HFFc6 (cell line): ENCODE results near the gene LONP2. TPM values are rescaled to one million over a fixed set of nuclear protein-coding genes. Genes with fewer than 3 reads are reported as not detected.

Experiments
- DNase-seq: peaks from one replicate; pipeline ENCODE4 v3.0.0-alpha.2; 2018
- H3K27ac Mint-ChIP-seq: 2 replicates; pipeline ENCODE4 v1.8.0; 2020; ENCODE audit warnings: mild to moderate bottlenecking, mixed read lengths
- H3K27me3 Mint-ChIP-seq: 2 replicates; pipeline ENCODE4 v1.8.0; 2021; ENCODE audit warnings: mild to moderate bottlenecking, moderate library complexity, mixed read lengths; ENCODE audit not compliant: insufficient read depth
- H3K36me3 Mint-ChIP-seq: 2 replicates; pipeline ENCODE4 v1.8.0; 2021; ENCODE audit warnings: low read depth, mixed read lengths
- H3K4me1 Mint-ChIP-seq: 2 replicates; pipeline ENCODE4 v1.8.0; 2020; ENCODE audit warnings: low read depth, mixed read lengths
- H3K4me3 Mint-ChIP-seq: 2 replicates; pipeline ENCODE4 v1.8.0; 2020; ENCODE audit warnings: mild to moderate bottlenecking, moderate library complexity, mixed read lengths
- H3K9me3 Mint-ChIP-seq: 2 replicates; pipeline ENCODE4 v1.8.0; 2020; ENCODE audit warnings: mild to moderate bottlenecking, mixed read lengths
- total RNA-seq, 6 experiments: library from RNA; stranded (reverse); fragmentation: NEBNext Ultra II Directional; extraction: Animal tissue kit (Norgen Biotek cat#: 25700); gene quantifications; 2 replicates in 1 of 6; 3 replicates in 5 of 6; pipeline ENCODE4 v1.2.3, GENCODE V29; 2021
- TF ChIP-seq, protein P1 (sequence below): fragments of 200-600 bp; sonication (generic); IDR thresholded peaks from 2 replicates; pipeline ENCODE4 v1.5.0; 2021; ENCODE audit warnings: antibody characterized with exemption, mild to moderate bottlenecking

The LONP2 gene
- total RNA-seq, 6 experiments from 2014 or later: 64.3 to 80.1 (median 72.8) TPM

DNA sequence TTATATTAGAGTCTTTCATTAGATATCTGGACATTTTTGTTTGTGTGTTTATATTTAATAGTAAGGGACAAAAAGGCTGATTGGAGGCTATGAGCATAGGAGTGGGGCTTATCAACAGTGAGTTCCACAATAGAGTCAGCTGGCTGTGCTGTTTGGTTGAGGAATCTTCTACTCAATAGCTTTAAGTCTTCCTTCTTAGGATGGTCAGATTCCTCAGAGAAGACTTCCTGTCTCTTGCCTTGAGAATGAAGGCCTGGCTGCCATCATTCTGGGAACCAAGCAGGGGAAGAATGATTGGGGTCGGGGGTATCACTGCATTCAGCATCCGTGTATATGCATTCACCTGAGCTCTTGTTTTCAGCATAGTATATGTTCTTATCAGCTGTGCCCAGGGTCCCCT, 35.1 kb downstream of the LONP2 start:
- H3K27me3 Mint-ChIP-seq: no peaks in the 10 kb centered on the region
- no peak overlapping the region for H3K27ac Mint-ChIP-seq
- H3K36me3 Mint-ChIP-seq: peaks cover 26% of the 10 kb centered on the region
- no peak overlapping the region for H3K4me3 Mint-ChIP-seq
- TF ChIP-seq, protein P1, sequence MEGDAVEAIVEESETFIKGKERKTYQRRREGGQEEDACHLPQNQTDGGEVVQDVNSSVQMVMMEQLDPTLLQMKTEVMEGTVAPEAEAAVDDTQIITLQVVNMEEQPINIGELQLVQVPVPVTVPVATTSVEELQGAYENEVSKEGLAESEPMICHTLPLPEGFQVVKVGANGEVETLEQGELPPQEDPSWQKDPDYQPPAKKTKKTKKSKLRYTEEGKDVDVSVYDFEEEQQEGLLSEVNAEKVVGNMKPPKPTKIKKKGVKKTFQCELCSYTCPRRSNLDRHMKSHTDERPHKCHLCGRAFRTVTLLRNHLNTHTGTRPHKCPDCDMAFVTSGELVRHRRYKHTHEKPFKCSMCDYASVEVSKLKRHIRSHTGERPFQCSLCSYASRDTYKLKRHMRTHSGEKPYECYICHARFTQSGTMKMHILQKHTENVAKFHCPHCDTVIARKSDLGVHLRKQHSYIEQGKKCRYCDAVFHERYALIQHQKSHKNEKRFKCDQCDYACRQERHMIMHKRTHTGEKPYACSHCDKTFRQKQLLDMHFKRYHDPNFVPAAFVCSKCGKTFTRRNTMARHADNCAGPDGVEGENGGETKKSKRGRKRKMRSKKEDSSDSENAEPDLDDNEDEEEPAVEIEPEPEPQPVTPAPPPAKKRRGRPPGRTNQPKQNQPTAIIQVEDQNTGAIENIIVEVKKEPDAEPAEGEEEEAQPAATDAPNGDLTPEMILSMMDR: no peak
- DNase-seq: no peak
- no peaks in the 10 kb centered on the region for H3K9me3 Mint-ChIP-seq
- peaks cover 13% of the 10 kb centered on the region for H3K4me1 Mint-ChIP-seq

DNA sequence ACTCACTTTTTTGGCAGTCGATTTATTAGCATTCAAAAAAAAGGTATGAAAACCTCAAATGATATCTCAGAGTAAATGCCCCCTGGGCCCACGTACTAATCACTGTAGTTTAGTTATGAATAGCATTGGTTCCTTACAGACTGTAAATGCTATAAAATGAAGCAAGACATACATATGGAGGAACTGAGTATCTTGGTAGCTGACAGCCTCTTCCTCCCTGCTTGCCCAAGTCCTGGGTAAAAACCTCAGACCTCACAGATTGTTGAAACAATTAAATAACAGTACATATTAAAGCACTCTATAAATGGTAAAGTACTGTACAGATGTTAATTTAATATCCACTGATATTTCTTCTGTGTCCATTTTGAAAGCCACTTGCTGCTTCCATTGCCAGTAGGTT, 36.4 kb downstream of the LONP2 start:
- H3K27ac Mint-ChIP-seq: no peak overlapping the region
- H3K4me1 Mint-ChIP-seq: peaks cover 9% of the 10 kb centered on the region
- H3K27me3 Mint-ChIP-seq: no peaks in the 10 kb centered on the region
- DNase-seq: no peak
- no peaks in the 10 kb centered on the region for H3K9me3 Mint-ChIP-seq
- TF ChIP-seq, protein P1: no peak
- no peak overlapping the region for H3K4me3 Mint-ChIP-seq
- H3K36me3 Mint-ChIP-seq: peaks cover 39% of the 10 kb centered on the region

DNA sequence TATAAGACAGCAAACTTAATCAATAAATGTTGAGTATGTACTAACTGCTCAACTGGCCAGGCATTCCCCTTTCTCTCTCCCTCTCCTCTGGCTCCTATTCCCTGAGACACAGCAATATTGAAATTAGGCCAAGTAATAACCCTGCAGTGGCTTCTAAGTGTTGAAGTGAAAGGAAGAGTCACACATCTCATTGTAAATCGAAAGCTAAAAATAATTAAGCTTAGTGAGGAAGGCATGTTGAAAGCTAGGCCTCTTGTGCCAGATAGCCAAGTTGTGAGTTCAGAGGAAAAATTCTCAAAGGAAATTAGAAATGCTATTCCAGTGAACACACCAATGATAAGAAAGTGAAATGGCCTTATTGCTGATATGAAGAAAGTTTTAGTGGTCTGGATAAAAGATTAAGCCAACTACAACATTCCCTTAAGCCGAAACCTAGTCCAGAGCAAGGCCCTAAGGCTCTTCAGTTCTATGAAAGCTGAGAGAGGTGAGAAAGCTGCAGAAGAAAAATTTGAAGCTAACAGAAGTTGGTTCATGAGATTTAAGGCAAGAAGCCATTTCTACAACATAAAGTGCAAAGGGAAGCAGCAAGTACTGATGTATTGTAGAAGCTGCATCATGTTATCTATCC, 38.6 kb downstream of the LONP2 start:
- peaks cover 54% of the 10 kb centered on the region for H3K36me3 Mint-ChIP-seq
- no peak overlapping the region for H3K27ac Mint-ChIP-seq
- no peak for DNase-seq
- peaks cover 3% of the 10 kb centered on the region; the same call in 1 of the 2 replicates for H3K27me3 Mint-ChIP-seq
- no peak overlapping the region for H3K4me3 Mint-ChIP-seq
- peaks cover 12% of the 10 kb centered on the region for H3K9me3 Mint-ChIP-seq
- no peaks in the 10 kb centered on the region for H3K4me1 Mint-ChIP-seq
- TF ChIP-seq, protein P1: no peak

DNA sequence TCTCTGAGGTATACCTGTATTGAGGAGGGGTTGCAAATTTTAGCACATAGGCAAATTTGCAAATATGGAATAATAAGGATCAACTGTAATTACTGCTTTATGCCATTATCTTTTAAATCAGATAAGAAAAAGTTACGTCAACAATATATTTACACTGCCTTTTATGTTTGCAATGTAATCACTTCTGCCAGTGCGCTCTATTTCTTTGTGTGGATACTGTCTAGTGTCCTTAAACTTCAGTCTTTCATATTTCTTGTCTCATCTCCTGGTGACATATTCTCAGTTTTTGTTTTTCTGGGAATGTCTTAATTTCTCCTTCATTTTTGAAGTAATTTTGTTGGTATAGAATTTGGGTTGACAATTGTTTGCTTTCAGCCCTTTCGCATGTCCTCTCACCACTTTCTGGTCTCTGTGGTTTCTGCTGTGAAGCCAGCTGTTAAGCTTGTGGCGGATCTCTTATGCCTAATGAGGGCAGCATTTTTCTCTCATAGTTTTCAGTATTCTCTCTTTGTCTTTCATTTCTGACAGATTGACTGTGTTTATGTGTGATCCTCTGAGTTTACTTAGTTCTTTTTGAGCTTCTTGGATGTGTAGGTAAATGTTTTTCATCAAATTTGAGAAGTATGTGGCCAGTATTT, 40.8 kb downstream of the LONP2 start:
- Mint-ChIP-seq H3K9me3 (peaks cover 12% of the 10 kb centered on the region), H3K27me3 (peaks cover 5% of the 10 kb centered on the region), H3K27ac (no peak overlapping the region), H3K36me3 (peaks cover 45% of the 10 kb centered on the region), H3K4me1 (no peaks in the 10 kb centered on the region), H3K4me3 (no peak overlapping the region)
- TF ChIP-seq, protein P1: no peak
- DNase-seq: no peak

DNA sequence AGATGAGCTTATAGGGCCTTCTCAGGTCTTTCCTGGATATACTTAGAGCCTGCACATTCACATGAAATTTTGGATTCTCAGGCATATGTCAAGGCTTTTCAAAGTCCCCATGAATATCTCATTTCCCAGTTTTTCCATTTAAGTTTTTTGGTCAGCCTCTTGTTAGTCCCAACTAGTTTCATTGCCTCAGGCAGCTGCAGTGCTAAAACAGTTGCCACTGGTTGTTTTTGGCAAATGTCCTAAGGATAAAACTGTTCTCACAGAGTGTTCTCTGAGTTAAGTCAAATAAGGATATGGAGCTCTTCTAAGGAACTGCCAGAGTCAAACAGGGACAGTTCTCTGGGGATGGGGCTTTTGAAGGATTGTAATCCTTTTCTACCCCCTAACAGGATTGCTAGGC, 43.1 kb downstream of the LONP2 start:
- TF ChIP-seq, protein P1: no peak
- peak; percentile 5 for DNase-seq
- Mint-ChIP-seq H3K27ac (no peak overlapping the region), H3K4me1 (peaks cover 14% of the 10 kb centered on the region), H3K4me3 (no peak overlapping the region), H3K36me3 (peaks cover 52% of the 10 kb centered on the region), H3K9me3 (peaks cover 12% of the 10 kb centered on the region), H3K27me3 (peaks cover 5% of the 10 kb centered on the region)
